ENCODE data around the gene HDGFL3.

DNA sequence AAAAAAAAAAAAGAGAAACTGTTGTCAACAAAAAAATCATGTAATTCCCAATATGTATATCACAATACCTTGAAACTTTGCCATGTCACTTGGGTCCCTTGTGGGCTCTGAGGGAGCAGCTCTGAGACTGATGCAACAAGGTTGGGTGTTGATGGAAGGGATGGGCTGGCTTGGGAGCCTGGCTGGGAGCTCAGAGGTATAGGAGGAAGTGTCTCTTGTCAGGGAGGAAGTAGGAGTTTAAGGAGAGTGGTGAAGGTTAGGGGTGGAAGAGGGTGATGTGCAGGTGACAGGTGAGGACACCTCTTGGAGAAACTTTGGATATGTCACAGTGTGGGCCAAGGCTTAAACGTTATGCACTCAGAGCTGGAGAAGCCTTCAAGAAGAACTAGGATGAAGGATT lies 102.2 kb downstream of the HDGFL3 start:
- TF ChIP-seq, protein P1, sequence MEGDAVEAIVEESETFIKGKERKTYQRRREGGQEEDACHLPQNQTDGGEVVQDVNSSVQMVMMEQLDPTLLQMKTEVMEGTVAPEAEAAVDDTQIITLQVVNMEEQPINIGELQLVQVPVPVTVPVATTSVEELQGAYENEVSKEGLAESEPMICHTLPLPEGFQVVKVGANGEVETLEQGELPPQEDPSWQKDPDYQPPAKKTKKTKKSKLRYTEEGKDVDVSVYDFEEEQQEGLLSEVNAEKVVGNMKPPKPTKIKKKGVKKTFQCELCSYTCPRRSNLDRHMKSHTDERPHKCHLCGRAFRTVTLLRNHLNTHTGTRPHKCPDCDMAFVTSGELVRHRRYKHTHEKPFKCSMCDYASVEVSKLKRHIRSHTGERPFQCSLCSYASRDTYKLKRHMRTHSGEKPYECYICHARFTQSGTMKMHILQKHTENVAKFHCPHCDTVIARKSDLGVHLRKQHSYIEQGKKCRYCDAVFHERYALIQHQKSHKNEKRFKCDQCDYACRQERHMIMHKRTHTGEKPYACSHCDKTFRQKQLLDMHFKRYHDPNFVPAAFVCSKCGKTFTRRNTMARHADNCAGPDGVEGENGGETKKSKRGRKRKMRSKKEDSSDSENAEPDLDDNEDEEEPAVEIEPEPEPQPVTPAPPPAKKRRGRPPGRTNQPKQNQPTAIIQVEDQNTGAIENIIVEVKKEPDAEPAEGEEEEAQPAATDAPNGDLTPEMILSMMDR (IDR thresholded peaks at IDR 0.05): no peak
- no peak for TF ChIP-seq POLR2A (IDR thresholded peaks at IDR 0.05)
- TF ChIP-seq POLR2AphosphoS5 (IDR thresholded peaks at IDR 0.05): no peak

All from breast epithelium (tissue), 3 donors.